Measurements from ENCODE around the gene SFMBT2.

- TF ChIP-seq CTCF (IDR thresholded peaks at IDR 0.05 in 2 of 3, conservative IDR thresholded peaks at IDR 0.05 in 1 of 3; ENCODE audit: borderline replicate concordance in 1 of 3, insufficient read depth in 1 of 3, low read depth in 2 of 3, low read length in 2 of 3) (no peak), REST (IDR thresholded peaks at IDR 0.05; ENCODE audit: low read depth) (no peak), EZH2 (IDR thresholded peaks at IDR 0.05) (no peak), MAX (IDR thresholded peaks at IDR 0.05) (no peak), CEBPB (IDR thresholded peaks at IDR 0.05; ENCODE audit: low read depth) (no peak), FOSL1 (IDR thresholded peaks at IDR 0.05; ENCODE audit: low read depth) (no peak), POLR2A (IDR thresholded peaks at IDR 0.05; ENCODE audit: borderline replicate concordance, extremely low read depth, insufficient read depth, insufficient read length) (no peak), EZH2phosphoT487 (IDR thresholded peaks at IDR 0.05; ENCODE audit: borderline replicate concordance) (no peak), TCF7L2 (IDR thresholded peaks at IDR 0.05; ENCODE audit: borderline replicate concordance, extremely low read depth, insufficient read depth, insufficient read length) (no peak)
These were observed 12.7 kb upstream of the SFMBT2 start for GRCh38 chr10:7423521-7423920.

Measured in HCT116 (cell line).